GM12878 (cell line): ENCODE measurements around the gene BORCS8. TPM values are rescaled to one million over a fixed set of nuclear protein-coding genes. Genes with fewer than 3 reads are reported as not detected.
A peak's percentile ranks its signal among the peaks of the same experiment; 100 is the strongest.

Source experiments
- ATAC-seq: fragments of 200-7000 bp; cut with Tn5 transposase; 3 replicates; pipeline ENCODE4 v1.9.1; 2020; ENCODE audit warnings: mild to moderate bottlenecking, moderate library complexity
- BruUV-seq: library from RNA; stranded (reverse); fragments of 400-500 nt; replicated peaks from 2 replicates; lab custom pipeline; 2021; lab: Mats Ljungman, UMichigan
- CTCF ChIA-PET: fragments of 300-600 bp; sonication (Branson Sonifier 250); formaldehyde crosslinking; extraction: SDS; loops from one replicate; lab custom pipeline; 2021; ENCODE audit warnings: inconsistent platforms; lab: Yijun Ruan, JAX
- POLR2A ChIA-PET: fragments of 350-600 bp; formaldehyde crosslinking; extraction: SDS; loops from one replicate; lab custom pipeline; 2021; ENCODE audit warnings: inconsistent platforms; lab: Charles Lee
- RAD21 ChIA-PET: fragments of 300-600 bp; sonication (Branson Sonifier 250); formaldehyde crosslinking; loops from one replicate; lab custom pipeline; 2023; ENCODE audit warnings: antibody characterized with exemption; ENCODE audit not compliant: unreplicated experiment; lab: Charles Lee
- SMC1A ChIA-PET: fragments of 300-600 bp; sonication (Branson Sonifier 250); formaldehyde crosslinking; loops from one replicate; lab custom pipeline; 2023; ENCODE audit not compliant: unreplicated experiment, uncharacterized antibody; lab: Charles Lee
- DNase-seq: peaks from one replicate; pipeline ENCODE4 v3.0.0-alpha.2; 2011; ENCODE audit warnings: low read depth, low spot score
- FAIRE-seq: peaks from 3 replicates; lab custom pipeline; 2011; peaks lifted over from hg19 to GRCh38; lab: Jason Lieb, UNC
- H2AFZ ChIP-seq: 2 replicates; pipeline ENCODE4 v1.6.0; 2011; ENCODE audit warnings: low read depth, low read length, control low read depth; ENCODE audit not compliant: control insufficient read depth
- H3K27ac ChIP-seq: 2 replicates; pipeline ENCODE4 v1.5.1; 2011; ENCODE audit warnings: control low read depth; ENCODE audit not compliant: control insufficient read depth, insufficient read depth
- H3K27me3 ChIP-seq, 2 experiments: replicated peaks in 1 of 2; 2 replicates each; pipeline versions ENCODE4 v1.6.0 to v1.6.1; 2011; ENCODE audit warnings: low read length in 1 of 2; ENCODE audit not compliant: control insufficient read depth in 2 of 2, insufficient read depth in 2 of 2
- H3K36me3 ChIP-seq, 2 experiments: 2 replicates each; pipeline ENCODE4 v1.5.1; 2011; ENCODE audit warnings: low read length in 1 of 2; ENCODE audit not compliant: control insufficient read depth in 2 of 2, insufficient read depth in 2 of 2
- H3K4me1 ChIP-seq: 2 replicates; pipeline ENCODE4 v1.6.1; 2011; ENCODE audit warnings: mild to moderate bottlenecking, low read length, moderate library complexity, mixed read lengths; ENCODE audit not compliant: control insufficient read depth, insufficient read depth
- H3K4me2 ChIP-seq: 2 replicates; pipeline ENCODE4 v1.6.0; 2011; ENCODE audit warnings: control low read depth; ENCODE audit not compliant: control insufficient read depth, insufficient read depth
- H3K4me3 ChIP-seq: fragments of 200-600 bp; sonication (generic); 2 replicates; pipeline ENCODE4 v1.5.1; 2016
- H3K79me2 ChIP-seq: 2 replicates; pipeline ENCODE4 v1.6.0; 2011; ENCODE audit warnings: low read length; ENCODE audit not compliant: control insufficient read depth, insufficient read depth
- H3K9ac ChIP-seq: 2 replicates; pipeline ENCODE4 v1.8.0; 2011; ENCODE audit warnings: low read length, control low read depth, mixed read lengths; ENCODE audit not compliant: control insufficient read depth, insufficient read depth
- H3K9me3 ChIP-seq: replicated peaks from 3 replicates; pipeline ENCODE4 v1.5.1; 2011; ENCODE audit warnings: mild to moderate bottlenecking, low read length; ENCODE audit not compliant: control insufficient read depth, insufficient read depth
- H4K20me1 ChIP-seq: 2 replicates; pipeline ENCODE4 v1.6.0; 2011; ENCODE audit not compliant: control insufficient read depth, insufficient read depth
- BACH1 ChIP-seq: fragments of 450-650 bp; IDR thresholded peaks from 2 replicates; pipeline ENCODE4 v1.6.1; 2017; ENCODE audit warnings: mild to moderate bottlenecking, borderline replicate concordance
- CBFB ChIP-seq: IDR thresholded peaks from 2 replicates; pipeline ENCODE4 v1.6.1; 2016; ENCODE audit warnings: antibody characterized with exemption, low read depth
- CREB1 ChIP-seq: IDR thresholded peaks from 2 replicates; pipeline ENCODE4 v1.6.1; 2012; ENCODE audit warnings: low read depth, mild to moderate bottlenecking, inconsistent platforms
- FOXK2 ChIP-seq: fragments of 450-650 bp; IDR thresholded peaks from 2 replicates; pipeline ENCODE4 v1.6.1; 2017; ENCODE audit warnings: mild to moderate bottlenecking, moderate library complexity
- GATAD2B ChIP-seq: fragments of 450-650 bp; conservative IDR thresholded peaks from 2 replicates; pipeline ENCODE4 v1.6.1; 2017; ENCODE audit warnings: low read depth, mild to moderate bottlenecking, moderate library complexity
- HDAC2 ChIP-seq: fragments of 200-600 bp; sonication (generic); IDR thresholded peaks from 2 replicates; pipeline ENCODE4 v1.6.1; 2017
- NFIC ChIP-seq: IDR thresholded peaks from 2 replicates; pipeline ENCODE4 v1.6.1; 2012; ENCODE audit warnings: low read depth, mild to moderate bottlenecking, inconsistent platforms, low read length, moderate library complexity
- PML ChIP-seq: IDR thresholded peaks from 2 replicates; pipeline ENCODE4 v1.6.1; 2012; ENCODE audit warnings: low read length, inconsistent platforms
- POLR2A ChIP-seq: IDR thresholded peaks from 2 replicates; pipeline ENCODE4 v1.6.1; 2011; ENCODE audit warnings: low read depth, mild to moderate bottlenecking, low read length
- POU2F2 ChIP-seq: IDR thresholded peaks from 3 replicates; pipeline ENCODE4 v1.6.1; 2011; ENCODE audit warnings: low read depth, mild to moderate bottlenecking, low read length, borderline replicate concordance
- RCOR1 ChIP-seq: conservative IDR thresholded peaks from 2 replicates; pipeline ENCODE4 v1.6.1; 2012; ENCODE audit warnings: low read depth, low read length, improper control_type of control experiment
- SMARCA5 ChIP-seq: fragments of 450-650 bp; IDR thresholded peaks from 2 replicates; pipeline ENCODE4 v1.6.1; 2017; ENCODE audit warnings: mild to moderate bottlenecking
- SPI1 ChIP-seq: IDR thresholded peaks from 2 replicates; pipeline ENCODE4 v1.6.1; 2011; ENCODE audit warnings: low read depth, mild to moderate bottlenecking, low read length, moderate library complexity, borderline replicate concordance; ENCODE audit not compliant: insufficient read depth
- SREBF1 ChIP-seq: IDR thresholded peaks from 2 replicates; pipeline ENCODE4 v1.6.1; 2012; ENCODE audit warnings: mild to moderate bottlenecking, low read length
- ZNF217 ChIP-seq: fragments of 450-650 bp; IDR thresholded peaks from 2 replicates; pipeline ENCODE4 v1.6.1; 2017; ENCODE audit warnings: antibody characterized with exemption, mild to moderate bottlenecking
- ZNF592 ChIP-seq: fragments of 450-650 bp; IDR thresholded peaks from 2 replicates; pipeline ENCODE4 v1.6.1; 2017; ENCODE audit warnings: mild to moderate bottlenecking, moderate library complexity
- WGBS: methylation state at CpG from one replicate; pipeline ENCODE4 v1.1.6; 2016; ENCODE audit warnings: low lambda C conversion rate; ENCODE audit not compliant: insufficient replicate concordance, insufficient coverage; ENCODE audit errors: missing lambda C conversion rate; 5-methylcytosine and 5-hydroxymethylcytosine counted together
- in situ Hi-C: fragments of 300-500 bp; cut with MboI; formaldehyde crosslinking; loops from 9 replicates; pipeline ENCODE4 v1.14.3; 2018; ENCODE audit warnings: mixed read lengths
- intact Hi-C: fragments of 100-400 bp; cut with micrococcal nuclease; formaldehyde crosslinking; loops from one replicate; pipeline ENCODE4 v1.14.2; 2022; ENCODE audit not compliant: unreplicated experiment
- polyA plus RNA-seq, 11 experiments: library from polyadenylated mRNA; depleted of rRNA in 4 of 11; unstranded in 6 of 11; stranded (reverse) in 5 of 11; fragments of >200 nt; fragmentation: Nextera tagmentation in 4 of 11; fragmentation: Illumina TruSeq in 1 of 11; extraction: Ambion mirVana in 4 of 11; extraction: Trizol in 1 of 11; gene quantifications; 1 replicate in 1 of 11; 2 replicates in 10 of 11; pipeline versions ENCODE4 v1.2.1 to v1.2.3, GENCODE V29; 2011 to 2016; ENCODE audit warnings: inconsistent platforms in 2 of 11, missing spikeins in 2 of 11, low read depth in 1 of 11
- total RNA-seq, 4 experiments: library from RNA; depleted of rRNA in 3 of 4; stranded (reverse); fragments of >200 nt in 3 of 4; fragmentation: Illumina TruSeq in 1 of 4; extraction: Trizol in 1 of 4; gene quantifications; 2 replicates each; pipeline versions ENCODE4 v1.2.1 to v1.2.3, GENCODE V29; 2013 to 2021

BORCS8 gene
- total and polyA plus RNA-seq, 10 of the 15 experiments (the other 5 are each of a cell fraction or from before 2014, with no cell fraction given) = 3.7 to 40.3 (median 23.4) TPM

- ChIA-PET SMC1A (interaction anchor here (0.6 to 7.4 kb wide), 11 partner anchors 8 to 88 kb away, joined by 3 to 83 read pairs (median 6); partner anchors contain the start of genes MEF2B and NR2C2AP), POLR2A (interaction anchor here (0.9 to 7.7 kb wide), 6 partner anchors 10 to 442 kb away, joined by 3 to 74 read pairs (median 7); partner anchors contain the start of genes BORCS8, MEF2B and RFXANK), CTCF (interaction anchor here (0.8 to 11.3 kb wide), 10 partner anchors 8 to 334 kb away, joined by 3 to 135 read pairs (median 5); partner anchors contain the start of genes GATAD2A and MEF2B), RAD21 (interaction anchor here (0.6 to 17.5 kb wide), 7 partner anchors 9 to 473 kb away, joined by 3 to 394 read pairs (median 4); partner anchors contain the start of genes BORCS8, GATAD2A, MEF2B and RFXANK)
- H3K4me1 ChIP-seq = peaks cover 64% of the 10 kb centered on the region
- peak overlapping the region; percentile 63 for H3K27ac ChIP-seq
- peak overlapping the region; percentile 32; the same call in 1 of the 2 replicates for H3K4me3 ChIP-seq
- H3K36me3 ChIP-seq = peaks cover 0 to 3% of the 10 kb centered on the region in 2 experiments; a peak in 1 of 4 replicates
- DNase-seq (peak; percentile 84), ATAC-seq (peak; percentile 69), FAIRE-seq (peak; percentile 54)
- no peaks in the 10 kb centered on the region; the same call in 2 of the 3 replicates for H3K9me3 ChIP-seq
- BruUV-seq = no TSS peak
- H3K79me2 ChIP-seq = peaks cover 2% of the 10 kb centered on the region
- no peaks in the 10 kb centered on the region for H3K27me3 ChIP-seq
- in situ Hi-C loops (no loop called here), intact Hi-C loops (no loop called here)
- no peak overlapping the region for H3K9ac ChIP-seq
- no peaks in the 10 kb centered on the region for H4K20me1 ChIP-seq
- WGBS = 4% methylated on average over 10 of the region's 10 CpGs
- peak overlapping the region; percentile 53 for H3K4me2 ChIP-seq
- no peak overlapping the region for H2AFZ ChIP-seq
- TF ChIP-seq NFIC (0 out of 2 replicates have a peak, but pooled peaks have one; percentile 48), POU2F2 (peak; percentile 95; the same call in 2 of the 3 replicates), GATAD2B (0 out of 2 replicates have a peak, but pooled peaks have one; percentile 33), BACH1 (peak; percentile 44; the same call in 1 of the 2 replicates), SPI1 (0 out of 2 replicates have a peak, but pooled peaks have one; percentile 19), SREBF1 (no peak), ZNF217 (no peak), FOXK2 (no peak), CBFB (peak; percentile 75), HDAC2 (no peak; the same call in 1 of the 2 replicates), SMARCA5 (peak; percentile 32; the same call in 1 of the 2 replicates), POLR2A (peak; percentile 62), RCOR1 (0 out of 2 replicates have a peak, but pooled peaks have one; percentile 17), ZNF592 (no peak), CREB1 (peak; percentile 63; the same call in 1 of the 2 replicates), PML (no peak)
Measured at GRCh38 chr19:19155495-19156219, 36.3 kb downstream of the BORCS8 start.
